Activated CD4-positive, CD25-positive, alpha-beta regulatory T cell treated with anti-CD3 and anti-CD28 coated beads, Interleukin-2, amount 50 U/mL, for 16 hours (primary cell): ENCODE data around the gene MTOR.

Experiments used
- DNase-seq: peaks from one replicate; pipeline ENCODE4 v3.0.0-alpha.2; 2020; ENCODE audit warnings: low read depth, low spot score

The MTOR gene

DNA sequence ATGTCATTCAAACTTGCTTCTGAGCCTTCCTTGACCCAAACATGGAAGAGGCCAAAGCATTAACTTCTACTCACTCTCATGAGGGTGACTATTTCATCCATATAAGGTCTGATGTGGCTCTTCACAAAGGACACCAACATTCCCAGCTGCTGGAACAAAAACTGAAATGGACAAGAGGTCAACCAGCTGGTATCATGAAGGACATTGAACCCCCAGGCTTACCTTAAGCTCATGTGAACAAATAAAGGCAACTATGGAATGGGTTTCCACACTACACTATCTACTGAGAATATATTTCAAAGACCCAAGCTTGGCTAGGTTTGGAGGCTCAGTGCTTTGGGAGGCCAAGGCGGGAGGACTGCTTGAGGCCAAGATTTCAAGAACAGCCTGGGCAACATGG is 46.3 kb downstream of the MTOR start:
- DNase-seq: no peak

DNA sequence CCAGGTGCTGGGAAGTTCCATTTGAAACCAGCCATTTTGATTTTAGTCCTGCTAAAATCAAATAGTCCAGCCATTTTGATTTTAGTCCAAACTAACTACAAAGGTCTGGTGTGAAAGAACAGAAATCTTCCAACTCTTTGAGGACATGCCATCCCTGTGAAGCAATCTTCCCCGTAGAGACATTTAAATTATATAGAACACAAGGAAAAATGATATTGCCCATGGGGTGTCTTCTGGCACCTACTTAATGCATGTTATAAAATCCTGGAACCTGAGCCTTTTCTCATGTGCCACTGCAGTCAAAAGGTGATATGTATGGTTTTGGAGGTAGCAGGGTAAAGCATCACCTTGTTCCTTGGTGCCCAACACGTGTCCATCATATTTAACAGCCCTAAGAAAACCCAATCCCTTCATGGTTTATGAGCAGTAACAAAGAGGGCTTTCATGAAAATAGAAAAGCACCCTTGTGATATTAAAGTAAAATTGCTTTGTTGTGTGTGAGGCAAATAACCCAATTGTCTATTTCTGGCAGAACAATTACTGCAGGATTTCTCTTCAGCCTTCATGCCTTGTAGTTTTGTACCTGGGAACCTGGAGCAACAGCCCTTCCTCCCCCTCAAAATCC is 46.9 kb downstream of the MTOR start:
- DNase-seq: no peak

DNA sequence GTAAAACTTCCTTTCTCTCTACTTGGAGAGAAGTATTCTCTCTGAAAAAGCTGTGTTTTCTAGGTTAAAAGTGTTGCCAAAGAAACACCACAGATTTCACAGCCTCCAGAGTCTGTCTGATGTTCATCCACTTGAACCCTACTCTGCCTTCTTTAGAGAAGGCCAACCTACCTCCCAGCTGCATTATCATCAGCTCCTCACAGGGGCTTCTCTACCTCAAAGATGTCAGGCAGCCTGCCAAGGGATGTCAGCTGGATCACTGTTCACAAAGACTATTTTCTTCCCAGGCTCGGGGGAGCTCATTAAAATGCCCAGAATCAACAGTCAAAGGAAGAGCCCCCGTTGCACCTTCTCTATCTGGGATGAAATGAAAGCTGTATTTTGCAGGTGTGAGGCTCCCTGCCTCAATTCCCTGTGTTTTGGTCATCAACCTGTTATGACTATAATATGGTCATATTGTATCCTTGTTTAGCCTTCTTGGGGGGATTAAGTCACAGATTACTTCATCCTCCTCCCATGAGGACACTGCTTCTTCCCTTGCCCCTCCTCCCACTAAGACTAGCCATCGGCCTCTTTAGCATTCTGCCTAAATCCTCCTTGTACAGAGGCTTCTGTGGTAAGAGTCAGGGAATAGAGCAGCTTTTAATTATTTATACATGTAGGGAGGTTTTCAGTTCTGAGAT is 47.5 kb downstream of the MTOR start:
- no peak for DNase-seq

DNA sequence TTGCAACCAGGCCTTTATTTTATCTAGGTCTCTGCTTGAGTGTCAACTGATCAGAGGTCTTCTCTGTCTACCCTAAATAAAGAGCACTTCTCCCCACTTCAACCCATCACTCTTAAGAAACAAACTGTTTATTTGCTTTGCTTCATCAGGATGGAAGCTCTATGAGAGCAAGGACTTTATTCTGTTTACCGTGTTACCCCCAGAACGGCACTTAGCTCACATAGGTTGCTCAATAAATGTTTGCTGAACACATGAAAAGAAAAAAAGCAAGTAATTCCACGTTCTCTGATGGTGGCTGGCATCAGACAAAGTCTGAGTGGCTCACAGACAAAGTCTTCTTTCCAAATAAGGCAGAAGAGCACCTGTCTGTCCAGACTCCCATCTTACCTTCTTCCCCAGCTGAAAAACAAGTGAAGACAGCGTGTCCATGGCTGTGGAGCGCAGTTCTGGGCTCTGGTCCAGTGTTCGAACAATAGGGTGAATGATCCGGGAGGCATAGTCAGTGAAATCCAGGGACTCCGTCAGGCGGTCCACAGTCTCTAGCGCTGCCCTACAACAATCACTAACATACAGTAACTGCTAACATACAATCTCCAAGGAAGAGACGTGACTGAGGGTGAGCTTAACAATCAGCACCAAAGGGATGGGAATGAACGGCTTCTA is 50.3 kb downstream of the MTOR start:
- DNase-seq: no peak

DNA sequence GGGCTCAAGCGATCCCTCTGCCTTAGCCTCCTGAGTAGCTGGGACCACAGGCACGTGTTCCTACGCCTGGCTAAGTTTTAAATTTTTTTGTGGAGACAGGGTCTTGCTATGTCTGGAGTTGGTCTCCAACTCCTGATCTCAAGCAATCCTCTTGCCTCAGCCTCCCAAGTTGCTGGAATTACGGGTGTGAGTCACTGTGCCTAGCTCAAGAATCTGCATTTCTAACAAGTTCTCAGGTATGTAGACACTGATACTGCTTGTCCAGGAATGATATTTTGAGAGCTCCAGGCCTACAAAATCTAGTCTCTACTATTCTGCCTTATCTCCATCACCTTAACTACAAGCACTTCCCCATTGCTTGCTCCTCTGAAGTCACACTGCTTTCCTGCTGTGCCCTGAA is 50.9 kb downstream of the MTOR start:
- DNase-seq: no peak

DNA sequence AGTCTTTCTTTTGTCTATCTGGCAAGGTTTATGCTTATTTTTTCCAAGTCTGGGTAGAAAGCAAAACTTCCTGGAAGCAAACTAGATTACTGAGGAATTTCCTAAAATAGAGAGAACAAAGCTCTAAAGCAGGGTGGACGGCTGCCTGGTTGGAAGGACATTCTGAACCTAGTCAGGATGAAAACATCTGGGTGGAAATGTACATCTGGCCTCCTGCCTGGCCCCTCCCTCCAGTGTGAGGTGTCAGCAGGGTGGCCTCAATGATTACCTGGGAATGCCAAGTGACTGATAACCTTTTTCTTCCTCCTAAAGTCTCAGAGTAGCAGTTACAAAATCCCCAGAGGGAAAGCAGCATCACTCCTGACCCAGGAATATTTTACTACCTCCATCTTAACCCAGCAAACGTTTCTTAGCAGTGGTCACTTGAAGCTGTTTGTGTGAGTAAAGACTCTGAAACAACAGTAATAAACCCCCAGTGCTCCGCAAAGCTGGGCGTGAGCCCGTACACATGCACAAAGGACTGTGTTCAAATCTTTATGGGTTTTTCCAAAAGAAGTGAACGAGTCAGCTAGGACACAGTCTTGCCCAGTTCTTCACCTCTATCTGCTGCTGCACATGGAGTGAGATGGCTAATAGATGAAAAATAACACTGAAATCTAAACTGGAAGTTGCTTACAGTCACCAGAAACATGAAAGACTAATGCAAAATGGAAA is 54.3 kb downstream of the MTOR start:
- no peak for DNase-seq

DNA sequence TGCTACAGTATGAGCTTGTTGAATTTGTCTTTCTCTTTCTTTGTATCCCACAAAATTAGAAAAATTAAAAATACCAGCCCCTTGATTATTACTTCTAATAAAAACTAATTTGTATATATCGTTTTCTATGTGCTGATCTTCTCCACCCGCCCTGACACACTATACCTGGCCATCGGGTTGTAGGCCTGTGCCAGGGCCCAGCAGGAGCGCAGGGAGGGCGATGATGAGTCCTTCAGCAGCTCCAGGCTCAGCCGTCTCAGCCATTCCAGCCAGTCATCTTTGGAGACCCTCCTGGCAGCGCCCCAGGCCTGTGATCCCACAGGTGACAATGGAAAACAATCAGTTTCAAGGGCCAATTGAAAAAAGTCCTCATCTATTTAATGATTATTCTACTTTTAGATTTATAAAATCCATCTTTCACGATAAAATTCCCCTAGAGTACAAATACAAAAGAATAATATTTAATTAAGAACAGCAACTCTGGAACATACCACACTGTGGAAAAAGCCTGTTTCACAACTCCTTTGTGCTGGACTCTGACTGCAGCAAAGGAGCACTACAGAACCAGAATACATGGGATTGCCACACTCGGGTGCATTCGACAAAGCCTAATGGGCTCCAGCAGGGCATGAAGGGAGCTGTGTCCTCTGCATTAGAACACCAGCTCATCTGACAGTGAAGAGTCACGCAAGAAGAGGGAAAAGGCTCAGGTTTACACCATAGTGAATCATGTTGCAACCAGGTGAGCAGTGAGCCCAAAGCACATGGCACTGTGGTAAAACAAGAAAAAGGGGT is 57.8 kb downstream of the MTOR start:
- no peak for DNase-seq

DNA sequence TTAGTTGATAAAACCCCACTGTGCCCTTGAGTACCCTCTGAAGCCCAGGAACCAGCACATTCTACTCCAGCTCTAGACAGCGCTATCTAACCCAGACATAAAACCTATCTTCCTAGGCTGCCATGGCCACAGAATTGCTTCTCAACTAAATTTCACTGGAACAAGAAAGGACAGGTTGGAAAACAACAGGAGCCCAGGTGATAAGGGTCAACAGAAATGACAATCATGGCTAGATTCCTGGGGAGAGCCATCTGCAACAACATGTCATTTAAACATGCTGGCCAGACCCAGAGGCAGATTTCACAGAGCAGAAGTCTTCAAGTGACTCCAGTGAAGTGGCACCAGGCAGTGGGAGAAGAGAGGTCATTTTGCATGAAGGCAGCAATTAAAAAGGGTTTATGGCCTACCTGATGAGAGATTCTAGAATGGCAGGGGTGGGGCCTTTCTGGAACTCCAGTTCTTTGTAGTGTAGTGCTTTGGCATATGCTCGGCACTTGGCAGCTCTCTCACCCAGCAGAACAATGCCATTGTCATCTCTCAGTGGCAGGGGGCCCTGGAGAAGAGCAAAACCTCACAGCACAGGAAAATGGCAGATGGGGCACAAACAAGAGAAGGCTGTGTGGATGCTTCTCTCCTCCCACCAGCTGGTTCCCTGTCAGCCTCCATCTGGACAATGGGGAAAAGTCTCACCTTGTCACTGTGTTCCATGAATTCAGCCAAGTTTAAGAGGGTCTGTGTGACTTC is 63.3 kb downstream of the MTOR start:
- no peak for DNase-seq

DNA sequence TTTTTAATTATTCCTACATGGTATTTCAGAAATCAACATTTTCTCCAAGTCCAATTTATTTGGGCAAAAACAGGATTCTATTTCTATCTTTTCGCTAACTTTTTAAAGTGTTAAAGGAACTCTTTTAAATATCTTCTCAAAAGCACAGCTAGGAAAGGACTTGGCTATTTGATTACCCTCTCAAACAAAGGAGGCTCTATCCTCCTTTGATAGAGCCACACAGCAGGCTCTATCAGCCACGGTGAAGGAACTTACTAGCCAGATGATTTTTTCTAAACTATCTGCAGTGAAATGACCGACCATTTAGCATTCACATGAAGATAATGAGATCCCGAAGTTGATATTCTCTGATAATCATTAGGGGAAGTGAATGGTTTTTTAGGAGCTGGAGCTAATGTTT is 64.1 kb downstream of the MTOR start:
- DNase-seq: no peak

DNA sequence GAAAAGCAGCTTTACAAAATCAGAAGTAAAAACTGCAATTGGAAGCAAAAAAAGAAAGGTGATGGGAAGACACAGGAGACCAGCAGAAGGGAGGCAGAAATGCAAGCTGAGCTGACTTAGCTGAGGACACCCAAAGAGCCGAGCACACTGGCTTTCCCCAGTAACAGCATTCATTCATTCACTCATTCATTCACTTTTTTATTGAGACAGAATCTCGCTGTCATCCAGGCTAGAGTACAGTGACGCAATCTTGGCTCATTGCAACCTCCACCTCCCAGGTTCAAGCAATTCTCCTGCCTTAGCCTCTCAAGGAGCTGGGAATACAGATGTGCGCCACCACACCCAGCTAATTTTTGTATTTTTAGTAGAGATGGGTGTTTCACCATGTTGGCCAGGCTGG is 65.0 kb downstream of the MTOR start:
- no peak for DNase-seq

DNA sequence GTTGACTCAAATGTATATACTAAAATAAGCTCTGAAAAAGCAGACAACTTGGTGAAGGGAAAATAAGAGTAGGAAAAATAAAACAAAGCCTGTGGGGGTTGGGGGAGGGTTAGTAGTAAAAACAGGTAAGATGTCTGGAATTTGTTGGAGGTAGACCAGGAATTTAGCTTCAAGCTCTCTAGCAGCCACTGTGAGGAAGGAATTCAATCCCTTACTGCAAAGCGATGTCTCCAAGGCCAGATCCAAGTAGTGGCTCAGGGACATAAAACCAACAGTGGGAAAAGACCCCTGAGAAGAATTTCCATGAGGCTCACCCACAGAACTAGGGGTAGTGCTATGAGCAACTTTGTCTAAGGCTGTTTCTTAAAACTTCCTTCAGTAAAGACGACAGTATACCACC is 65.4 kb downstream of the MTOR start:
- DNase-seq: no peak

DNA sequence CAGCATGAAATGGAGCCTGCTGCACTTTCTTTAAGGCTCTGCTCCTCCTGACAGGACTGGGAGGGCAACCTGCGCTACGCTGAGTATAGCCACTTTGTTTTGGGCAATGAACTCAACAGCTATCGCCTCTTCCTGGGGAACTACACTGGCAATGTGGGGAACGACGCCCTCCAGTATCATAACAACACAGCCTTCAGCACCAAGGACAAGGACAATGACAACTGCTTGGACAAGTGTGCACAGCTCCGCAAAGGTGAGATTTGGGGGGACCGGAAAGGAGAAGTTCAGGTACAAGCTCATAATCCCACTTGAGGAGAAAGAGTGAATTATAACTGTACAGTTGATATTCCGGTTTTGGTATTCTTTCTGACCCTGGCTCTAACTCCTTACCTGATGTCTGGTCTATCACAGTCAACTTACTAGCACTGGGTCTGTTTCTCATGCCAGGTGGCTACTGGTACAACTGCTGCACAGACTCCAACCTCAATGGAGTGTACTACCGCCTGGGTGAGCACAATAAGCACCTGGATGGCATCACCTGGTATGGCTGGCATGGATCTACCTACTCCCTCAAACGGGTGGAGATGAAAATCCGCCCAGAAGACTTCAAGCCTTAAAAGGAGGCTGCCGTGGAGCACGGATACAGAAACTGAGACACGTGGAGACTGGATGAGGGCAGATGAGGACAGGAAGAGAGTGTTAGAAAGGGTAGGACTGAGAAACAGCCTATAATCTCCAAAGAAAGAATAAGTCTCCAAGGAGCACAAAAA is 67.8 kb downstream of the MTOR start:
- no peak for DNase-seq

DNA sequence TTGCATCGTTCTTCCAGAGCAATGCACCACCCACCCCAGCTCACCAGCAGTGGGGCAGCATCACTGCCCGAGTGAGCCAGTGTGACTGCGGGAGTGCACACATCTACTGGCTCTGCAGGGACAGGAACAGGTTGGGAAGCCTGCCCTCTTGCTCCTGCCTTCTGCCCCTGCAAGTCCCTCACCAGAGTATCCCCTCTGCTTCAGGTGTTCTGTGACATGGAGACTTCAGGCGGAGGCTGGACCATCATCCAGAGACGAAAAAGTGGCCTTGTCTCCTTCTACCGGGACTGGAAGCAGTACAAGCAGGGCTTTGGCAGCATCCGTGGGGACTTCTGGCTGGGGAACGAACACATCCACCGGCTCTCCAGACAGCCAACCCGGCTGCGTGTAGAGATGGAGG is 69.0 kb downstream of the MTOR start:
- no peak for DNase-seq

DNA sequence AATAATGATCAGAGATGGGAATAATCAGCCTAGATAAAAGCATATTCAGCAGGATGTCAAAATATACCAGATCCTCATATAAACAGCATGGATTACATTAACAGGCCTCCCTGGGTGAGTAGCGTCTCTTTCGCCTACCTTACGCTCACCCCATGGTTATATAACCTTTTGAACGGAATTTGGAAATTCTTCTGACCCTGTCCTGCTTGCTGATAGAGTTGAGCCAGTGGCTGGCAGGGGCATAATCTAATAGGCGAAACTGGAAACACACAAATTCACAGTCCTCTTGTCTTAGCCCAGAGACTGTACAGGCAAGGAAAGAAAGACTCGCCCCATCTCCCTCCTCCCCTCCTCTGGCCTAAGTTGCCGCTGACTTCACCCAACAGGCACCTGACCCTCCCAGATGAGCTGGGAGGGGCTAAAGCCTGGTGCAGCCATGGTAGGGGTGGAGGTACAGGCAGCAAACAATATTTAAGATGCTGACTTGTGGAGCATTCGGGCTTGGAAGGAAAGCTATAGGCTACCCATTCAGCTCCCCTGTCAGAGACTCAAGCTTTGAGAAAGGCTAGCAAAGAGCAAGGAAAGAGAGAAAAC is 73.4 kb downstream of the MTOR start, which contains the start of gene ANGPTL7:
ANGPTL7 (plus strand) TSS at position 498 of the 594 bp plus-strand sequence. CDS start 225 bp downstream, outside the sequence.
- DNase-seq: no peak

DNA sequence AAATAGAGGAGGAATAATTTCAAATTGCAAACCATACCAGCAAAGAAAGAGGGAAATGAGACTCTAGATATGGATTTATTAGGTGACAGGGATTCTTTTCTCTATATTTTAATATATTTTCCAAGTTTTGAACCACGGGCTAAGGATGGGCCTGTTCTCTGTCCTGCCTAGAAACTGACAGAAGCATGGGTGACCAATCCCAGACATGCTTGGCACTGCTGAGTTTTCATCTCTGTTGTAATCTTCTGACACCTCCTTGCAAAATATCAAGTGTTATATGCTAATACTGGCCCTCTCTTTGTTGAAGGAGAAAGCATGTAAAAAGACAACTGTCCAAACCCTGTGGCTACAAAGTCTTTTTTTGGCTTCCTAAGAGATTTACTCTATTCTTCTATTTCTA is 74.0 kb downstream of the MTOR start:
- no peak for DNase-seq

DNA sequence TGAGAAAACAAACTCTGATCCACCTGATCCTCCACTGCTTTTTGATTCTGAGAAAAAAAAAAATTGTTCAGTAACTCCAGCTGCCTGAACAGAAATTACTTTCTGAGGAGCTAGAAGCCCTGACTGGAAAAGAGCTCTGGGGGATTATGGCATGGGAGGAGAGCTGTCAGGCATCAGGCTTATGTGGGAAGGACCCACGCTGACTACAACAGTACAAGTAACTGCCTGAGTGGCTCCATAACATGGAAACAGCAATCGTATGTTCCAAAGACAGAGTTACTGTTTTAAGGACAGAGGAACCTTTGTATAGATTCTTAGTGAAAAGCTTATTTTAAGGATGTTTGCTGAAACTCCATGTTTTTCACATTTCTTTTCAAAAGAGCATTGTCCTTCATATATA is 74.4 kb downstream of the MTOR start:
- DNase-seq: no peak

DNA sequence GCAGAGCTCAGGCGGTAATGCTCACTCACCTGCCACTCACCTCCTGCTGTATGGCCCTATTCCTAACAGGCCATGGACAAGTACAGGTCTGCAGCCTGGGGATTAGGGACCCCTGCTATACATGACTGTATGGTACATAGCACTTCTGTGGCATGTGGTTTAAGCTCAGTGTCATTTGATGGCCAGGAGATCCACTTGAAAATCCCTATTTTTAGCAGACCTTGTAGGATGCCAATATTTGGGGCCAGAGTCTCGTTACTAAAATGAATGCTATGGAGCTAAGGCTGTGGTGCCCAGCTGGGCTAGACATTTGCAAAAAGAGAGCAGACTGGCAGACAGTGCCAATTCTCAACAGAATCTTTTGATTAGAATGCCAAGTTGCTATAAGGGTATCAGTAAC is 74.9 kb downstream of the MTOR start:
- no peak for DNase-seq

DNA sequence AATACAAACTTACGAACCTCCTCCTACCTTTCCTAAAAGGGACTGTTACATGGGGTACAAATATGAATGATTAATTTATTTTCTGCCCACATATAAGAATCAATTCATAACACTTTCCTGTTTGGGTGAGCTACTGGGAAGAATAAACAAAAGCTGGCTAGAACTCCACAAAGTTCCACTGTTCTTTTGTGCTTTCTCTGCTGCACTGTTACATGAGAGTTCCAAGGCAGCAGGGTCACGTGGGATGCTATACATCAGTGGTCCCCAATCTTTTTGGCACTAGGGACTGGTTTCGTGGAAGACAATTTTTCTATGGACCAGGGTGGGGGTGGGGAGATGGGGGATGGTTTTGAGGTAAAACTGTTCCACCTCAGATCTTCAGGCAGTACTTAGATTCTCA is 75.4 kb downstream of the MTOR start:
- no peak for DNase-seq

DNA sequence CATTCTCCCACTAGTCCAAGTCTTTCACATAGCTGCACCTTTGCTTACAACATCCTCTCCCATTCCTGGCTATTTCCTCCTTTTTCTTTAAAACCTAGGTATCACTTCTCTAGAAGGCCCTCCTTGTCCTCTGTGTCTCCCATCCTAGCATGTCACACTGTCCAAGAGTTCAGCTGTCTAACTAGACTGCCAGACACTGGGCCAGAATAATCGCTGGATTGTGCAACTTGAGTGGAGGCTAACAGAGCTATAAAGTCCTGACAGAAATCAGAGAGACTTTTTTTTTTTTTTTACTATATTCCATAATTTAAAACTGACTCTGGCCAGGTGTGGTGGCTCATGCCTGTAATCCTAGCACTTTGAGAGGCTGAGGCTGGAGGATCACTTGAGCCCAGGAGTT is 77.4 kb downstream of the MTOR start:
- DNase-seq: no peak

DNA sequence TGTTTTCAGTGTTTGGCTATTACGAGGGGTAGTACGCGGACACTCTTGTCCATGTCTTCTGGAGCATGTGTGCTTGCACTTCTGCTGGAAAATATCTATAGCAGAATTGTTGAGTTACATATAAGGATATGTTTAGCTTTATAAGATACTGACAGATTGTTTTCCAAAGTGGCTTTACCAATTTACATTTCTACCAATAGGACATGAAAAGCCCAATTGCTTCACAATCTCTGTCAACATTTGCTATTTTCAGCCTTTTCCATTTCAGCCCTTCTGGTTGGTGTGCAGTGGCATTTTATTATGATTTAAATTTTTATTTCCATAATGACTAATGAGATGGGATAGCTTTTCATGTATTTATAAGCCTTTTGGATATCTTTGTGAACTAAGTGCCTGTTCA is 79.5 kb downstream of the MTOR start:
- DNase-seq: no peak
